Cortex of kidney (tissue), 1 donor: ENCODE measurements around the gene GALNT2.

Source experiments
- DNase-seq: peaks from one replicate; lab custom pipeline; 2025; lab: John Stamatoyannopoulos, UW

Gene GALNT2

DNA sequence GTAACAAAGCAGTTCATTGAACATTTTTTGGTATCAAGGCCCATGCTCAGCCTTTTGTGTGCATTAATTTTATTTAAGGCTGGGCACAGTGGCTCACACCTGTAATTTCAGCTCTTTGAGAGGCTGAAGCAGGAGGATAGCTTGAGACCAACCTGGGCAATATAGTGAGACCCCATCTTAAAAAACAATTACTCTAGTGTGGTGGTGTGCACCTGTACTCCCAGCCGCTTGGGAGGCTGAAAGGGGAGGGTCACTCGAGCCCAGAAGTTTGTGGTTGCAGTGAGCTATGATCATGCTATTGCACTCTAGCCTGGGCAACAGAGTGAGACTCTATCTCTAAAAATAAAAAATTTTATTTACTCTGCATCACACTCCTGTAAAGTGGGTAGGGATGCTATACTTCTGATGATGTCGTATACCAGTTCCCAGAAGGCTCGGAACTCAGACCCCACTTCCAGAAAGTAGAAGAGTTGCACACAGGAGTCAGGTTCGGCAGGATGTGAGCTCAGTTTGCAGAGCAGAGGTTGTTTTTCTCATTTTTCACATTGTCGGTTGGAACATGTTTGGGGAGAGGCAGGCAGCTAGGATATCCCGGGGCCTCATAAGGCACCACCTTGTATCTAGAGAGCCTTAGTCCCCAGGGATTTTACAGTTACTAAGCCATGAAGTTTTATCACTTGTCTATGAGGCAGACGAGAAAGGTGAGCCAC lies 144.6 kb downstream of the GALNT2 start:
- no peak for DNase-seq

DNA sequence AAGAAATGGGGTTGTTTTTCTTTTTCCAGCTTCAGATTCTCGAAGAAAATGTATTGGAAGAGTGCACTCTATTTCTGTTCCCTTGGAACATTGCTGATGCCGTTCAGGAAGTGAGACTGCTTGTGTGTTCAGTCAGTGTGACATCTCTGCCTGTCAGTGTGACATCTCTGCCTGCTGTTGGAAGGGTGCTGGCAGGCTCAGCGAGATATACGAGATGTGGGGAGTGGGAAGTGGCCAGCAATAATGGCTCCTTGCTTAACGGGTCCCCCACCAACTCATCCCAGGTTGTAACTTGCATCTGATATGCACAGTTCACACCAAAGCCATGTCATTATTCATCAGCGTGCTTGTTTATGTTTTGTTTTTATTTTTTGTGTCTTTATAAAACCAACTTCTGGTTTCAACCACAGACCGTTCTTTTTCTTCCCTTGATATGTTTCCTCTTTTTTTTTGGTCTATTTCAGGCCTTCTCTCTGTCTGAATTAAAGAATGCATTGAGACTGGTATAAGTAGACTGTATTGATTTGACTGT lies 145.4 kb downstream of the GALNT2 start:
- DNase-seq = no peak

DNA sequence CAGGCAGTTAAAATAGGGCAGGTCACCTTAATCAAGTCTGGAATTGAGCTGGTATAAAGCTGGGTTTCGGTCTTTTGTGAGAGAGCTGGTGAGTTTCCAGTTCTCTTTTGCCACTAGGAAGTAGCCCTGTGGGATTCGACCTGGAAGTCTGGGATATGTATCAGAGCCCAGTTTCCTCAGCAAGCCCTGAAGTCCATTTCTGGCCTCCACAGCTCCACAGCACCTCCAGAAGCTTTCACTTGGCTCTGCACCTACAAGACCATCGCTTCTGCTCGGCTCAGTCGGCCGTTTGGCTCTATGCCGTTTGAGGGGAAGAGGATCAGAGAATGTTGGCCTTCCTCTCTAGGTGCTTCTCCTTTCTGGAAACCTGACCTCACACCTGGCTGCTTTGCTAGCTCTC lies 148.0 kb downstream of the GALNT2 start:
- DNase-seq = no peak

DNA sequence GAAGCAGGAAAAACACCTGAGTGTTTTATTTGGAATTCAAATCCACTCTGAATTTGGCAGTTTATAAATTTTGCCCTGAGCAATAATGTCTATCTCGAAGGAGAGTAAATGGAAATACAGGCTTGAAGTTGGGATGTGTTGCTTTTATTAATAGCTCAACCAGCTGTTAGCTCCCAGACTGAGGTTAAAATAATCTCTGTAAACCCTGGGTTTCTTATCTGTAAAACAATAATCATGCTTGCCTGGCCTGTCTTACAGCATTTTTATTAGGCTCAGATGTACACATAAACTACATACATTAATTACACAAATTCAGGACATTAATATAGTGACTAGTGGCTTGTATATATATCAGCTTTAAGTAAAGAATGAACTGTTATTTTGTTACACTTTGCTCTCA lies 148.5 kb downstream of the GALNT2 start:
- no peak for DNase-seq

DNA sequence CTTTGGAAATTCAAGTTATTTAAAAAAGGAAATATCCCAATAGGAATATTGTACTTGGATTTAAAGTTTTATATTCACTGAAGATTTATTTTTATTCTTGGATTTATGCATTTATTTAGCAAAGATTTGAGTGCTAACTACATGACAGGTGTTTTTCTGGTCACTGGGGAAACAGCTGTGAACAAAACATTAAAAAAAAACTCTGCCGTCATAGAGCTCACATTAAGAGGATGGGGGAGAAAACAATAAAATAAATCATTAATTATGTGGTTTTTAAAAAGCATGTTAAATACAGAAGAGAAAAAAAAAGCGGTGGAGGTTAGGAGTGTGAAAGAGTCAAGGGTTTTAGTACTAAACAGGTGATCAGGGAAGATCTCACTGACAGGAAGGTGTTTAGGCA lies 149.9 kb downstream of the GALNT2 start:
- DNase-seq = no peak

DNA sequence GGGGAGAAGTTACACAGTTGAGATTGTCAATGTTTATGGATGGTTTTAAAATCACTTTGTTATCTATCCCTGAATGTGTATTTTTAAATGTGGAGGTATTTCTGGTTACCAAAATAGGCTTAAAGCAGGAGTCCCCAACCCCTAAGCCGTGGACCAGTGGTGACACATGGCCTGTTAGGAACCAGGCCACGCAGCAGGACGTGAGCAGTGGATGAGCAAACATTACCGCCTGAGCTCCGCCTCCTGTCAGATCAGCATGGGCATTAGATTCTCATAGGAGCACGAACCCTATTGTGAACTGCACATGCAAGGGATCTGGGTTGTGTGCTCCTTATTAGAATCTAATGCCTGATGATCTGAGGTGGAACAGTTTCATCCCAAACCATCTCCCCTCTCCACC lies 151.6 kb downstream of the GALNT2 start:
- no peak for DNase-seq

DNA sequence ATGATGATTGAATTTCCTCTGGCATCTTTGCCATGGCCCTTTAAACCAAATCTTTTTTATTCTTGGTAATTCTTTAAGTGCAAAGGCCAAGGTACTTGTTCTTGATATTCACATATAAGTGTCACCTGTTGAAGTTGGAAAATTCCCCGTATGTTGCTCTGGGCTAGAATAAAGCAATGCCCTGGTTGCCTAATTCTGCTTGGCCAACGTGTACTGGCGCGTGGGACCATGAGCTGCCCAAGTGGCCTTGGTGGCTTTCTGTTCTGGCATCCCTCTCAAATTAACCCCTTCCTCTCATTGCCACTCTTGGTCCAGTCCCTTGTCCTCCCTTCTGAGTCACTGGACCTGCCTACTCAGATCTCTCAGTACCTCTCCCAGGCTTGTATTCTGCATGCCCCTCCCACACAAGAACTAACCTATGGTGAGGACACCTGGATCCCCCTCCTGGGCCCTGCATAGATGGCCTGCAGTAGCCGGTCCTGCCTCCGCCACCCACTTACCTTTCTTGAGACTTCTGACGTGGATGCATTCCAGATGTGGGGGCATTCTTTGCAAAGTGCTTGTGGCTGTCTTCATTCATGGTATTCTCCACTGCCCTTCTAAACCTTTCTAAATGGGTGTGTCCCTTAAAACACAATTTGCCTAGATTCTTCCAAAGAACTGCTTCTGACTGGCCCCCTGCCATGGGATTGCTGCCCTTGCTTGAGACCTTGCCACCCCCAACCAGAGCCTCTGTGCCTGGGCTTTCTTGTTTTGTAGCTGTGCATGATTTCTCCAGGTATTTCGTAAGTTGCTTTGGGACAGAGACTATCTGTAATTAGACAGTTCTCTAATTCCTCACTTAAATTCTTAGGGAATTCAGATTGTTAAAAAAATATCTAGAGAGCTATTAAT lies 152.4 kb downstream of the GALNT2 start:
- no peak for DNase-seq

DNA sequence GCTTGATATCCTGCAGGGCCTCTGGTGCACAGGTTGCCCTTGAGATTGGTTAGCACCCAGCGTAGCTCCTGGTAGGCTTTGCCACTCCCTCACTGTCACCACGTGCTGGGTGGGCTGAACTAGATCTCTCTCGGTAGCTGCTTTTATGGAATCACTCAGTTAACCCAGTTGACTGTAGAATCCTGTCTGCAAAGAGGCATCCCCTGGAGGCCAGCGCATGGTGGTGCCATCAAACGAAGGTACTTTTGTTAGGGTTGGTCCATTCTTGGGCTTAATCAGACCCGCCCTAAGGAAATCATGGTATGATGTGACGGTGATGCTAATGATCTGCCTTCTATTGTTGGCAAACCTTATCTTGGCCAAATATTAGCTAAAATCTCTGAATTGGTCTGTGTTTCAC lies 153.4 kb downstream of the GALNT2 start:
- no peak for DNase-seq

DNA sequence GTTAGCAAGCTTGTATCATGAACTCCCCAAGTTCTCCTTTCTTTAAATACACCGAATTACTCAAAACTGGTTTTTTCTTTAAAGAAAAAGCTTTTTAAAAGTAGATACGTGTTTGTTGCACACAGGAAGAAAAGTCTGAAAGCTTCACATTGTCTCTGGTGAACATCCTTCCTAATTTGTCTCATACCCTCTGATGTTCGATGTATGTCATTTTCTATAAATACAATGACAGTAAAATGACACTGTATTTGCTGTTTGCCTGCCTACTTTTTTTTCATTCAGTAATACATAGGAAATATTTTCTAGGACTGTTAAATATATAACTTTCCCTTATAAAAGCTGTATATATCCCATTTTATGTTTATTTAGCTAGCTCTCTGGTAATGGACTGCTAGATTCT lies 153.9 kb downstream of the GALNT2 start:
- no peak for DNase-seq

DNA sequence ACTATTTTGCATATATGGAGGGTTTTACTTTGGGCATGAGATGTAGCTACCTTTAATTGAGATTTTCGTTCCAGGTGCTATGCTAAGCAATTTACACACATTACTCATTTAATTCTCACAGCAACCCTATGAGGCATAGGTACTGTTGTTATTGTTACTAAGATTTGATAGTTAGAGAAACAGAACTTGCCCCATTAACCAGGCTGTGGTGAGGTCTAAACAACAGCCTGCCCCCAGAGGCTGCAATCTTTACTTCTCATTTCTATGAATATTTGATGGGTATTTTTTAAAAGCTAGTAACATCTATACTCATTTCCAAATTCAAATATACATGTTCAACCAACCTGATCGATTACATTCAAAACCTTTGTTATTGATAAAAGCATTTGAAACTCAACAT lies 155.6 kb downstream of the GALNT2 start:
- no peak for DNase-seq

DNA sequence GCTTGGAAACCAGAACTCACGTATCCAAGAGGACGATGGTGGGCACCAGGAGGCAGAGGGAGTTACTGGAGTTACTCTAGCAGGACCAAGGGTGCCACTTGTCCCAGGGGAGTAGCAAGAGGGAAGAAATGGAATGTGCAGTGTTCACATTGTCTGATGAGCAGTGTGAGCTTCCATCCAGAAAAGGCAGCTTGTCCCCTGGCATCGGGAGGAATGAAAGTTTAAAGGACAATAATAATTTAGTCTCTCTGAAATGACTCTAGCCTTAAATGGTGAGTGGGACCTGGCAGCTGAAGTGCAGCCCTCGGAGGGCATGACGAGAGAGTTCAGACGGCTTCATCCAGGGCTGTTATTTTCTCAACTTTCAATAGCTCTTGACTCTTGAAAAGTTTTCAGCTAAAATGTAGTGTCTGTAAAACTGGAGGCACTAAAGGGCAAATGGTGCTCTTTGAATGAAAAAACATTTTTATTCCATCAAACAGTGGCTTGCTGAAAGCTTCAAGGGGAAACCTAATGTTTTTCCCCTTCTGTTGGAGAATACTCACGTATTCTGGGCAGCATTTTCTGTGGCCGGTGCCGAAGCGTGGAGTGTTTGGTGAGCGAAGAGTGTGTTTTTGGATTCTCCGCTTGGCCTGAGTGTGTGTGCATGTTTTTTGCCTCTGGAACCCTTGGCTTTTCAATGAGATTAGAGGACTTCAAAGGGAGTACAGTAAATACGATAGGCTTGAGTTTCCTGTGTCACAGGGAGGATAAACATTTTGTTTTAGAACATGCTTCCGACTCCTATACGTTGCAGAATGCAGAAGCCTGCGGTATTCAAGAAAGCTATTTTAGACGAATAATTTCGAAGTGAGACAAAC lies 157.3 kb downstream of the GALNT2 start:
- no peak for DNase-seq

DNA sequence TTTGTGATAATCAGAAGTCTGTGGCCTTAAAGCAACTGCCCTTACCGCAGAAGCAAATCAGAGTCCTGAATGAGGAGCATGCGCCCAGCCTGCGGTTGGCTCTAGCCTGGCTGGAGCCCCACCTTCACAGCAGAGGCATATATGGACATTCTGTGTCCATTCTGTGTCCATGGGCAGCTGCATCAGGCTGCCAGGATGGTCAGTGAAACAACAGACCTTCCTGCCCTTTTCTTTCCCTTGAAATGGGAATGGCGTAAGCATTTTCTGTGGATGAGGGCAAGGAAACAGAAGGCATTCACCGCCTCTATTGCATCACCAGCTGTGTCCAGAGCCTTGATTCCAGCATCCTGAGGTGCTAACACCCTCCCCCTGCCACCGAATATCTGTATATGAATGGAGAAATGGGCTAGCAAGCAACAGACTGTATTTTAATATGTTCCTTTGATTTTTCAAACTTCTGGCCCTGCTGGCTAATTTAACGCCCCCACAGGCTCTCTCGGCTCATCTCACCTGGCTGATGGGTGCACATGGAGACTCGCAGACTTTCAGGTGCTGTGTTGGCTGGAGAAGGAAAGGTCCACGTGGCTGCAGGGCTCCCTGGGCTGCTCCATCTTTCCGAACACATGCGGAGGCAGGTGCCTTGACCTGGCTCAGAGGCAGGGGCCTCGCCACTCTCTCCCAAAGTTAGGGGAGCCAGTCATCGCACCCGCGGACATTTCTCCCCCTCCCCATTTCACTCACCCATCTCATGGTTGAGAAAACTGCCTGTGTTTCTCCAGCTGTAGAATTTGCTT lies 159.2 kb downstream of the GALNT2 start:
- no peak for DNase-seq

DNA sequence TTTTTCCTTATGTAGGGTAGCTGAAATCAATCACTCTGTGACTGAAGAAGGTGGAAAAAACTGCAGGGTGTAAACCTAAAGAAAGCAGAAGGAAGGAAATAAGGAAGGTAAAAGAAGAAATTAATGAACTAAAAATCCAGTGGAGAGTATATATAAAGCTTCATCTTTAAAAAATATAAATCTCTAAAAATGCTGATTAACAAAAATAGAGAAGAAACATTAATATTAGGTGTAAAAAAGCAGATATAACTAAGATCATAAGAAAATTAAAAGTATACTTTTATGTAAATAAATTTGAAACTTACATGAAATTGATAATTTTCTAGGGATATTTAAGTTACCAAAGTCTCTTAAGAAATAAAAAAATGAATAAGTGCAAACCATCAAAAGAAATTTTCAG lies 159.8 kb downstream of the GALNT2 start:
- no peak for DNase-seq

DNA sequence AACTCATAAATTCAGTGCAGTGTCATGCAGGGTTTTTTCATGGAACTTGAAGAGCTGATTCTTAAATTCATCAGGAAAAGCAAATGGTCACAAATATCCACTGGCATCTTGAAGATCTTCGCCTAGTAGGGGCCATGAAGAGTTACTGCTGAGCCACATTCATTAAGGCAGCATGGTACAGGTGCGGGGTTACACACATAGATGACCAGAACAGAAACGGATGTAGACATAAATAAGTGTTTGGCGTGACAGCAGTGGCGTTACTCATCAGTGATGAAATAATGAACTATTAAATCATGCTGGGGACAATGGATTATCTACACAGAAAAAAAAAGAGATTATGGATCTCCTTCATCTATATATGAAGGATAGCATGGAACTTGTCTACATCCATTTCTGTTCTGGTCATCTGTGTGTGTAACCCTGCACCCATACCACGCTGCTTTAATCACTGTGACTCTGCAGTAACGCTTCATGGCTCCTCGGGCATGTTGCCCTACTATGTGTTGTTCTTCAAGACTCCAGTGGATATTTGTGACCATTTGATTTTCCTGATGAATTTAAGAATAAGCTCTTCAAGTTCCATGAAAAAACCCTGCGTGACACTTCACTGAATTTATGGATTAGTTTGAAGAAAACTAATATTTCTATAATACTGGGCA lies 161.3 kb downstream of the GALNT2 start:
- no peak for DNase-seq

DNA sequence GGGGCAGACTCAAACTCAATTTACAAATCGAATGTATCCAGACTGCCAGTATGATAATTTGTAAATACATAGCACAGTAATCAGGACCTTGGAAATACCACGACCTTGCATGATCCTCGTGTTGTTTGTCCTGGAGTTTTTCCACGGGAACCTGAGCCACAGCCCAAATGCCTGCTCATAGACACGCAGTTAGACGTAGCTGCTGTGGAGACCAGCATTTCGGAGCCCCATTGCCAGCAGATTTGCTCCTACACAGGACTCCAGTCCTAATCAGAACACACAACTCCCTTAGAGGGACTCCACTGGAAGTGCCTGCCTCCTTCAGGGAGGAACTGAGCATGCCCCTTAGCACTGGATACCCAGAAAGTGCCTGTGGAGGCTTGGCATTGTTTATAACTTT lies 163.2 kb downstream of the GALNT2 start:
- DNase-seq = no peak

DNA sequence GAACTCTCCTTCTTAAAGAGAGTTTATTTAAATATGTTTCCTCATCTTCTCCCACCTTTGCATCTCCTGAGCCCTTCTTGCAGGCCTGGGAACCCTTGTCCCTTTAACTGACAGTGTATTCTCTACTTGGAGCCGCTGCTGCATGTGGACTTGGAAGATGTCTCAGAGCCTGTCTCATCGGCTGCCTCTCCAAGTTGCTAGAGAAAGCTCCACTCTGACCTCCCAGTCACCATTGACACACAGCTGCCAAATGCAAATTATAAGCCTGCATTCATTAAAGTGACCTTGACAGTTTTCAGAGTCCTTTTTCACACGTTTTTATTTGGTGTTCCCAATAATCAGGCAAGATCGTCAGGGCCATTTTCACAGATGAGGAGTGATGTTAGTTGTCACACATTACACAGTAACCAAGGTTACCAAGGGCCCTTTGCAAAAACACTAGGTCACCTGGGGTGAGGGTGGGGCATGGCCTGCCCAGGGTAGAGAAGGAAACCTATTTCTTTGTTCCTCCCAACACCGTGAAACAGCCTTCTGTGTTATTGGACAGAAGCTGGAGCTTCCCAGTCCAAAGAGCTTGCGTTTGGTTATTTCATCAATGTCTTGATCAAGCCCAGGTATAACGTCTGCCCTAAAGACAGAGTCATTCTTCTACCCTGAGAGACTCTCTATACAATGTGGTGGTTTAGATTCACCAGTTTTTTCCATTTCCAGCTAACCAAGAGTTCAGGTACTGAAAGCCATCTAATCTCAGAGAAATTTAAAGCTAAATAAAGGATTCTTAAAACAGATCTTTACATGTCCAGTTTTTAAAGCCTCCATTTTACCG lies 164.1 kb downstream of the GALNT2 start:
- DNase-seq = no peak

DNA sequence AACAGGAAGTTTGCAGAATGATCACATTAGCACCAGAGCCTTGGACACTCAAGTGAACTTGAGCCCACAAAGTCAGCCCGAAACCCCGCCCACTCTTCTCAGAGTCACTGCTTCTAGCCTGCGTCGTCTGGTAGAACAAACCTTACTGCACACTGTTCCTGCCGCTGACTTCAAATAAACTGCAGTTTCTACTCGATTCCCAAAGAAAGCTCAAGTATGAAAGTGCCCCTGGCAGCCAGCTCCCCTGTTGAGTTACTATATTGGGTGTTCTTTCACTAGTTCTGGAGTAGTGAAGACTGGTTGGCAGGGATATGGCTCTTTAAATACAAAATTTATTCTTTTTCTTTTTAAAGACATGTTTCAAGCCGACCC lies 164.7 kb downstream of the GALNT2 start:
- DNase-seq = no peak

DNA sequence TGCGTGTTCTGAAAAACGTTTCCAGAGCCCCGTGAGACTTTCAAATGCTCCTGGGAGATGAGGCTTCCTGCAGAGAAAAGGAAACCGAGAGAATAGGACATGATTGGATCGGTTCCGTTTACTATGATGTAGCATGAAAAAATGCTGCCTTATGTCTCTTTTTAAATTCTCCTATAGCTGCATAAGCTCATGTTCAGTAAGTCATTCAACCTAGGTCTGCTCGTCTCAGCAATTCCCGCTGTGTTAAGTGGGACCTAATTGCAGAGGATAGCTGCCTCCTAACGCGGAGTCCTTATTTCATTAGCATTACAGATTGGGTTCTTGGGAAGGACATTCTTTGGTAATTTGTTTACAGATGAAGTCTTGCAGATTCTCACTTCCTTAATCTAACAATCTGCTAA lies 165.3 kb downstream of the GALNT2 start:
- no peak for DNase-seq

DNA sequence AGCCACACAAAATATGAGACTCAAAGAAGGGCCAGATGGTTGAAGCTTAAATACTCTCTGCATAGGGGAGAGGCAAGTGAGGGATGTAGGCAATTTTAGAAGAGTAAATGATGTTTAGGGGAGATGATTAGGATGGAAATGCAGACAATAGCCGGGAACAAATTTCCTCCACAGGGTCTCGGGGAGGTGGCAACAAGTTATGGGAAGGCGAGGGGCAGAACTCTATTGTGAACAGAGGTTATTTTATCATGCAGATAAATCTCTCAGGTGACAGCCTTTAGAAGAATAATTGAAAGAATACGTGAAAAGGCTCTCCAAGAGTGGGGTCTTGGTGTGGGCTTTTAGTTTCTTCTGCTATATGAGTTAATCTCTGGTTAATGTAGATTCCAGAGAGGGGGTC lies 166.7 kb downstream of the GALNT2 start:
- no peak for DNase-seq

DNA sequence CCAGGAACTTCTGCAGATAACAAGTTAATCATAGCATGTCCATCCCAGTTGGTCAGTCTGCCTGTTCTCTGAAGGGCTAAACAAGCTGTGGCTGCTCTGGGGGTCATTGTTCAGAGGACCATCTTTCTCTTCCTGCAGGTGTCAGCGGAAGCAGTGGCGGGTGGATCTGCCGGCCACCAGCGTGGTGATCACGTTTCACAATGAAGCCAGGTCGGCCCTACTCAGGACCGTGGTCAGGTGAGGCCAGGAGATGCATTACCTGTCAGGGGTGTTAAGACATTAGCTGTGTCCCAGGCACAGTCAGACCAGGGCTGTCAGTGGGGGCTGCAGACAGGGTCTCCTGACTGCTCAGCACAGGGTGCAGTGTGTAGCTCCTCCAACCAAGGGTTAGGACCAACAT lies 168.8 kb downstream of the GALNT2 start:
- no peak for DNase-seq
